MM.1S (cell line): ENCODE results near the gene SIX3.

Source experiments
- EZH2 ChIP-seq: fragments of 300-600 bp; sonication (generic); optimal IDR thresholded peaks from 2 replicates; pipeline ENCODE3; 2017; ENCODE audit warnings: low read depth, mild to moderate bottlenecking, antibody characterized with exemption, low read length, mixed read lengths
- TF ChIP-seq, protein P1 (sequence below): fragments of 300-600 bp; sonication (generic); IDR thresholded peaks from 2 replicates; pipeline ENCODE4 v1.5.1; 2016; ENCODE audit warnings: antibody characterized with exemption, low read length, mixed read lengths

DNA sequence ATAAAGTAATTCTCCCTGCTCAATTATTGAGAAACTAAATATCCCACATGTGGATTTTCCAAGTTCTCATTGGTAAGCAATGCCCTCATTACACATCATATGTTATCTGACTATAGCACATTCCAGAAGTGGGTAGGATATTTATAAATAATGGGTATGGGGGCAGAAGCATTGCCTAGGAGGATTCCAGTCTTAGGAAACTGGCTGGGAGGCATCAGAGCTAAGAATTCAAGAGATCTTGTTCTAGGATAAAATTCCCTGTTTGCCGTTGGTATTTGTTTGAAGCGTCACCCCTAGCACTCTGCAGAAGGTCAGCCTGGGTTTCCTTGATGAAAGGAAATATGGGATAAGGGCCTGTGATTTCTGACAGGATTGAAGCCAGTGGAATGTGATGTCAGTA, 47.7 kb downstream of the SIX3 start:
- TF ChIP-seq, protein P1, sequence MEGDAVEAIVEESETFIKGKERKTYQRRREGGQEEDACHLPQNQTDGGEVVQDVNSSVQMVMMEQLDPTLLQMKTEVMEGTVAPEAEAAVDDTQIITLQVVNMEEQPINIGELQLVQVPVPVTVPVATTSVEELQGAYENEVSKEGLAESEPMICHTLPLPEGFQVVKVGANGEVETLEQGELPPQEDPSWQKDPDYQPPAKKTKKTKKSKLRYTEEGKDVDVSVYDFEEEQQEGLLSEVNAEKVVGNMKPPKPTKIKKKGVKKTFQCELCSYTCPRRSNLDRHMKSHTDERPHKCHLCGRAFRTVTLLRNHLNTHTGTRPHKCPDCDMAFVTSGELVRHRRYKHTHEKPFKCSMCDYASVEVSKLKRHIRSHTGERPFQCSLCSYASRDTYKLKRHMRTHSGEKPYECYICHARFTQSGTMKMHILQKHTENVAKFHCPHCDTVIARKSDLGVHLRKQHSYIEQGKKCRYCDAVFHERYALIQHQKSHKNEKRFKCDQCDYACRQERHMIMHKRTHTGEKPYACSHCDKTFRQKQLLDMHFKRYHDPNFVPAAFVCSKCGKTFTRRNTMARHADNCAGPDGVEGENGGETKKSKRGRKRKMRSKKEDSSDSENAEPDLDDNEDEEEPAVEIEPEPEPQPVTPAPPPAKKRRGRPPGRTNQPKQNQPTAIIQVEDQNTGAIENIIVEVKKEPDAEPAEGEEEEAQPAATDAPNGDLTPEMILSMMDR, result no peak
- TF ChIP-seq EZH2, result no peak
